T-helper 1 cell treated with Interleukin-12 subunit alpha and Interleukin-12 subunit beta and Interleukin-4 antibody, amounts not matched to agents 30 ng/mL and 1 ng/mL, for 36 hours (primary cell): ENCODE measurements around the gene GUSB. TPM values are rescaled to one million over a fixed set of nuclear protein-coding genes. Genes with fewer than 3 reads are reported as not detected.
"Not testable (repeated sequence)": the region's sequence is repeated elsewhere in the genome, so short reads cannot be mapped to it uniquely, and the experiment has no call there.

Experiments
- intact Hi-C: fragments of 100-400 bp; cut with micrococcal nuclease; formaldehyde crosslinking; loops from one replicate; pipeline ENCODE4 v1.15.1; 2024
- total RNA-seq: library from RNA; stranded (reverse); gene quantifications from 2 replicates; pipeline ENCODE4 v1.2.3, GENCODE V29; 2022

GUSB gene
- 57.7 and 59.9 TPM in 2 replicates for total RNA-seq

- intact Hi-C loops: loop anchor here (1.0 to 5.0 kb wide), 17 partner anchors 93 to 1675 kb away; partner anchors contain the start of genes ASL, KCTD7, TMEM248 and TYW1
Observed at GRCh38 chr7:65981965-65982792, at the start of gene GUSB. Gene GUSB, minus strand, starts transcription at chr7:65982213. Its CDS starts 30 bp downstream, at chr7:65982183.

GRCh38 chr7:66028342-66028741 is 46.3 kb upstream of the GUSB start:
- intact Hi-C loops: not testable (repeated sequence)

DNA sequence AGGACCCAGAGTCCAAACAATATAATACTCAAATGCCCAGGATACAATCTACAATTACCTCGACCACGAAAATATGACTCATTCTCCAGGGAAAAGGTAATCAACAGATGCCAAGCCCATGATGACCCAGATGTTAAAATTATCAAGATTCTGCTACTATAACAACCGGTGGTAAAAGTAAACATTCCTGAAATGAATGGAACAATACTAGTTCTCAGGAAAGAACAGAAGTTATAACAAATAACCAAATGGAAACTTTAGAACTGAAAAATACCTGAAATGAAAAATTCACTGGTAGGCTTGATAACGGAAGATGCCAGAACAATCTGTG is 34.1 kb upstream of the GUSB start:
- intact Hi-C loops: no loop called here

- intact Hi-C loops: no loop called here
Observed at GRCh38 chr7:66015440-66016130, 33.6 kb upstream of the GUSB start.

GRCh38 chr7:66013938-66014337 is 31.9 kb upstream of the GUSB start:
- intact Hi-C loops: no loop called here

DNA sequence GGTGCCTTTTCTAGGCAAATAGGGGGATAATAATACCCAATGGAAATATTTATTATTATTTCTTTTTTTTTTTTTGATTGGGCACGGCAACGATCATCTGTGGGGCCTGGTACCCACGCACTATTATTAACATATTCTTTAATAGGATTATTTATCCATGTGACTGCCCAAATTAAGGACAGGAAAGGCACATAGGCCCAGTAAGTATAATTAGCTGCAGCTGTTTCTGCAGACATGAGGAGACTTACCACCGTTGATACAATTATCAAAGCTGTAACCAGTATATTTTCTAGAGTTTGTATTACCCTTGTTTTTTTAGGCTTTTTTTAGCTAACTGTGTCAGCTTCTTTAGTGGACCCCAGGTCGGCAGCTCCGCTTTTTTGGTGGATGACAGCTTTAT is 25.2 kb upstream of the GUSB start:
- intact Hi-C loops: no loop called here

DNA sequence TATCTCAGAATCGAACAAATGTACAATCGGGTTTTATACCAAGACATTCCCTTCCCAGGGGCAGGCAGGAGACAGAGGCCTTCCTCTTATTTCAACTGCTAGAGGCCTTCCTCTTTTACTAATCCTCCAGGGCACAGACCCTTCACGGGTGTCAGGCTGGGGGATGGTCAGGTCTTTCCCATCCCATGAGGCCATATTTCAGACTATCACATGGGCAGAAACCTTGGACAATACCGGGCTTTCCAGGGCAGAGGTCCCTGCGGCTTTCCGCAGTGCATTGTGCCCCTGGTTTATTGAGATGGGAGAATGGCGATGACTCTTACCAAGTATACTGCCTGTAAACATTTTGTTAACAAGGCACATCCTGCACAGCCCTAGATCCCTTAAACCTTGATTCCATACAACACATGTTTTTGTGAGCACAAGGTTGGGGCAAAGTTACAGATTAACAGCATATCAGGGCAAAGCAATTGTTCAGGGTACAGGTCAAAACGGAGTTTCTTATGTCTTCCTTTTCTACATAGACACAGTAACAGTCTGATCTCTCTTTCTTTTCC is 23.2 kb upstream of the GUSB start:
- intact Hi-C loops: not testable (repeated sequence)

- intact Hi-C loops: not testable (repeated sequence)
Observed at GRCh38 chr7:66000823-66001417, 18.9 kb upstream of the GUSB start.

- intact Hi-C loops: not testable (repeated sequence)
Observed at GRCh38 chr7:65994984-65995383, 13.0 kb upstream of the GUSB start.

DNA sequence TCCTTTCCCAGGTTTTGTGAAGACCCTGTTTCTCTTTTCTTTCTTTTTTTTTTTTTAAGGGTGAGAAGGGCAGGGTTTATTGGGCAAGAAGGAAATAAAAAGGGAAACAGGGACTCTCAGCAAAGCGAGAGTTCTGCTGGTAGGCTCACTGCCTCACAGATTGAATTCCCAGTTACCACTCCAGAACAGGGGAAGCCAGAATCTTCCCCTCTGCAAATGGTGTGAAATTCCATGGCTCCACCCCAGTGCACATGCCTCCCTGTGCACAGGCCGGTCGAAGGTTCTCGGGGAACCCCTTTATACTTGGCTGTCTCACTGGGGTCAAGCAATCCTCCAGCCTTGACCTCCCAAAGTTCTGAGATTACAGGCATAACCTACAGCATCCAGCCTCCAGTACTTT is 10.5 kb upstream of the GUSB start:
- intact Hi-C loops: no loop called here

DNA sequence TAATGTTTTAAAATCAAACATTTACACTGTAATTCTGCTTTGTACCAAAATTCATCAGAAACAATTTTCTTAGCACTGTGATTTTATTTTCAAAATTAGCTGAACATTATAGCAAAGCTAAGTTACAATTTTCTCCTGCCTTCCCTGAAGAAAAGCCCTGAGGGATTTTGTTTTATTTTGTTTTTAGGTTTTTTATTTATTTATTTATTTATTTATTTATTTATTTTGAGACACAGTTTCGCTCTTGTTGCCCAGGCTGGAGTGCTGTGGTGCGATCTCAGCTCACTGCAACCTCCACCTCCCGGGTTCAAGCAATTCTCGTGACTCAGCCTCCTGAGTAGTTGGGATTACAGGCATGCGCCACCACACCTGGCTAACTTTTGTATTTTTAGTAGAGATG is 9.8 kb upstream of the GUSB start:
- intact Hi-C loops: not testable (repeated sequence)

- intact Hi-C loops: no loop called here
Observed at GRCh38 chr7:65989694-65990080, 7.7 kb upstream of the GUSB start.

DNA sequence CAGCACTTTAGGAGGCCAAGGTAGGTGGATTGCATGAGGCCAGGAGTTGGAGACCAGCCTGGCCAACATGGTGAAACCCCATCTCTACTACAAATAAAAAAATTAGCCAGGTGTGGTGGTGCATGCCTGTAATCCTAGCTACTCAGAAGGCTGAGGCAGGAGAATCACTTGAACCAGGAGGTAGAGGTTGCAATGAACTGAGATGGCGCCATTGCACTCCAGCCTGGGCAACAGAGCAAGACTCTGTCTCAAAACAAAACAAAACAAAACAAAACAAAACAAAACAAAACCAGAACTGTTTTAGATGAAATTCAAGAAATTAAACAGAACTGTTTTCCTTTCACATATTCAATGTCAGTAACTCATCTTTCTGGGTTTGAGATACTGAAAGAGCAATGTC is 6.5 kb upstream of the GUSB start:
- intact Hi-C loops: not testable (repeated sequence)

DNA sequence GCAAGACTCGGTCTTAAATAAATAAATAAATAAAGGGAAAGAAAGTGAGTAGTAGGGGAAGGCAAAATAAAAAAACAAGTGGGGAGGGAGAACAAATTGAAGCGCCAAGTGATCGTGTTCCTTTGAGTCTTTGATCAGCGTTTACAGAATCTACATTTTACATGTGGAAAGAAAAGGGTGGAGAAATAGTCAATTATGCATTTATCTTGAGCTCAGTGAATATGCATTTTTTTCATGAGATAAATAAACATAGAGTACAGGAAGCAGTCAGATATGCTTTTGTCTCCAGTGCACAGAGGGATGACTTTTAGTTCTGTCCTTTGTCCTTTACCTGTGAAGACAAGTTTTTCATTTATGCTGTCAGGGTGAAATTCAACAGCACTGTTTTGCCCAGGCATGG is 6.1 kb upstream of the GUSB start:
- intact Hi-C loops: no loop called here

GRCh38 chr7:65983965-65984658 is 2.1 kb upstream of the GUSB start:
- intact Hi-C loops: loop anchor here (2.0 to 5.0 kb wide), 3 partner anchors 947 to 1677 kb away; partner anchors contain the start of gene TYW1

- intact Hi-C loops: loop anchor here (2.0 to 5.0 kb wide), 6 partner anchors 648 to 1673 kb away; partner anchors contain the start of genes KCTD7 and TMEM248
Observed at GRCh38 chr7:65980478-65981250, 1.3 kb downstream of the GUSB start.

DNA sequence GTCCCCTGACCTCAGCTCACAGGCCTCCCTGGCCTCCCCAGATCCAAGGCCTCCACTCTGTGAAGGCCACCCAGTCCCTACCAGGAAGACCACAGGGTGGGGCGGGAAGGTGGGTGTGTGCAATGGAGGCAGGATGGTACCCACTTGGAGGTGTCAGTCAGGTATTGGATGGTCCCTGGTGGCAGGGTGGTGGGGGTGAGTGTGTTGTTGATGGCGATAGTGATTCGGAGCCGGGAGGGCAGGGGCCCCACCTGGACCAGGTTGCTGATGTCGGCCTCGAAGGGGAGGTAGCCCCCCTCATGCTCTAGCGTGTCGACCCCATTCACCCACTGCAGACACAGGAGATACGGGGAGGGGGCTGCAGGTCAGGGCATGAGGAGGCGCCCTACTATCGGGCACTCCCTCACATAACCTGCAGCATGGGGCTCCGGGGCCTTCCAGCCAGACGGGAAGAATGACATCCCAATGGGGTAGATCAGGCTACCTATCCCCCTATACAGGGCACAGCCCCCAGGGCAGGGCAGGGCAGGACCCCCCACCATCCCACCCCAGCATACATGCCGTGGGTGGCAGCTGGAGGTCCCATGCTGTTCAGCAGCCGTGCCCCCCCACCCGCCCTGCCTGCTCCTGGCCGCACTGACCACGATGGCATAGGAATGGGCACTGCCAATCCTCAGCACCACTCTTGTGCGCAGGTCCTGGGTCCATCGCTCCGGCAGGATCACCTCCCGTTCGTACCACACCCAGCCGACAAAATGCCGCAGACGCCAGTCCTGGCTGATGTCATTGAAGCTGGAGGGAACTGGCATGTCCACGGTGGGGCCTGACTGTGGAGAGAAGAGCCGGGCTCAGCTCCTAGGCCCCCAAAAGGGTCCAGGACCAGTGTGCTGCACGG is 2.2 kb downstream of the GUSB start:
- intact Hi-C loops: loop anchor here (2.0 to 5.0 kb wide), 6 partner anchors 649 to 1673 kb away; partner anchors contain the start of genes KCTD7 and TMEM248

DNA sequence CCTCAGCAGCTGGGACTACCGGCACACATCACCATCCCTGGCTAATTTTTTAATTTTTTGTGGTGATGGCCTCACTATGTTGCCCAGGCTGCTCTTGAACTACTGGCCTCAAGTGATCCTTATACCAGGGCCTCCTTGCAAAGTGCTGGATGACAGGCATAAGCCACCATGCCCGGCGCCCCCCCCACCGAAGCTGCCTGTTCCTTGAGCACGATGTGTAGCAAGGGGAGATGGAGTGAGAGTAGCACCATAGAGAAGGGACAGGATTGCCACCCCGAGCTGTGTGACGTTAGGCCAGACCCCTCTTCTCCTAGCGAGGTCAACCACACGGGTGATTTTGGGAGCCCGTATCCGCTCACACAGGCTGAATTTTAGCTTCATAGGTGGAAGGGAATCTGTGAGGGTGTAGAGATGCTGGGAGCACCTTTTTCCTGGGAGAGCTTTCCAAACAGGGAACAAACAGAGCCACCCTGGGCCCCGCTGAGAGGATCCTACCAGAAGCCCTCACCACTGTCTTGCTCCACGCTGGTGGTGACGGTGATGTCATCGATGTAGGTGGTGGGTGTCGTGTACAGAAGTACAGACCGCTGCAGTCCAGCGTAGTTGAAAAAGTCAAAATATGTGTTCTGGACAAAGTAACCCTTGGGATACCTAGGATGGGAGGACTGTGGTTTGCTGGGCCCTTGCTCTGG is 3.0 kb downstream of the GUSB start:
- intact Hi-C loops: no loop called here
